Measurements from ENCODE around the gene MAP4. TPM values are rescaled to one million over a fixed set of nuclear protein-coding genes. Genes with fewer than 3 reads are reported as not detected.

Gene MAP4
- polyA plus RNA-seq, 2 of the 4 experiments (the other 2 are of a cell fraction), result 77.7 to 98.5 TPM

DNA sequence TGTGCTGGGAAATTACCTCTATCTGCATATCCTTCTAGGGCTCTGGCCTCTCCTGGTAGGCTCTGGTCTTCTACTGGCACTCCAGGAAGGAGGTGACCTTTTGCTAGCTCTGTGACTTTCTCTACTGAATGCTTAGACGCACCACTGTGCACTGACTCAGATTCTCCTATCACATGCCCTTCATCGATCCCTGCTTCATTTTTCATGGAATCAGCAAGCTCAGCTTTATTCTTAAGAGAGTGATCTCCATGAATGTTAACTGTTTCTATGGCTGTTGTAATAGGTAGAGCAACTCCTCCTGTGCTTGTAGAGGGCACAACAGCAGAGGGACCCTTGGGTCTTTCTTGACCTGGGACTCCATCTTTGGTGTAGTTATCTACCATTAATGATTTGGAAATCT lies 106.6 kb downstream of the MAP4 start:
- ATAC-seq, result no peak
- no peak for TF ChIP-seq CTCF (IDR thresholded peaks at IDR 0.05)
- TF ChIP-seq MAFK (IDR thresholded peaks at IDR 0.05; ENCODE audit: partially characterized antibody), result peak; percentile 48
- no peak for TF ChIP-seq POLR2A (IDR thresholded peaks at IDR 0.05; ENCODE audit: low read length)
- TF ChIP-seq TP53 (CRISPR knock-in tag; IDR thresholded peaks at IDR 0.05), result no peak
- FAIRE-seq, result no peak
- Histone ChIP-seq H3K9me3 (no peaks in the 10 kb centered on the region), H3K4me1 (peaks cover 19% of the 10 kb centered on the region), H3K4me2 (no peak overlapping the region), H3K27ac (no peak overlapping the region), H3K4me3 (no peak overlapping the region)
- POLR2A ChIA-PET, result no interaction called here
- CTCF ChIA-PET, result interaction anchor here (3.7 kb wide), 1 partner anchor 80 kb away, joined by 9 read pairs; no protein-coding TSS in a partner anchor
- WGBS (ENCODE audit: missing lambda C conversion rate), result 98% methylated on average over 2 of the region's 2 CpGs
- no peak for DNase-seq (ENCODE audit: low read depth in 1 of 2, low spot score in 1 of 2)

DNA sequence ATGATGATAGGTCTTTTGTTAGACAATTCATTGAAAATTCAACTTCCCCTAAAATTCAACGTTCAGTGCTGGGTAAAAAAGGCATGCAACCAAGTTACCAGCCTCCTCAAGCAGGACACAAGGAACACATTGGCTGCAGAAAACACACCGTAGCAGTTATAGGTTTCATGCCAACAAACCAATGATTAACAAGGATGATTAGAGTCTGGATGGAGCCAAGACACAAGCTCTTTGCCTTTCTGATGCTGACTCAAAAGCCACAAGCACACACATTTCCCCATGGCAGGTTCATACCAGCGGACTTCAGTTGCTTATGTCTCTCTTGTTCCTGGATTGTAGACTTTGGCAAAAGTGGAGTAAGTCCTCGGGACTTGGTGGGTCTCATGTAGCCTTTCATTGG lies 107.5 kb downstream of the MAP4 start:
- CTCF ChIA-PET, result interaction anchor here (1.5 to 3.7 kb wide), 2 partner anchors 9 to 81 kb away, joined by 3 to 9 read pairs; no protein-coding TSS in a partner anchor
- WGBS (ENCODE audit: missing lambda C conversion rate), result 74% methylated on average over 4 of the region's 4 CpGs
- no peak for FAIRE-seq
- H3K4me3 ChIP-seq, result no peak overlapping the region
- DNase-seq (ENCODE audit: low read depth in 1 of 2, low spot score in 1 of 2), result no peak
- peaks cover 19% of the 10 kb centered on the region for H3K4me1 ChIP-seq
- no peak overlapping the region for H3K4me2 ChIP-seq
- TF ChIP-seq MAX (IDR thresholded peaks at IDR 0.05), result no peak
- no peak for TF ChIP-seq JUNB (IDR thresholded peaks at IDR 0.05)
- no peak for TF ChIP-seq RAD21 (conservative IDR thresholded peaks at IDR 0.05 in 1 of 2, IDR thresholded peaks at IDR 0.05 in 1 of 2)
- TF ChIP-seq RFX5 (IDR thresholded peaks at IDR 0.05), result no peak
- TF ChIP-seq HMGXB4 (CRISPR knock-in tag; IDR thresholded peaks at IDR 0.05; ENCODE audit: borderline replicate concordance), result no peak
- TF ChIP-seq REST (IDR thresholded peaks at IDR 0.05), result no peak
- no peak for TF ChIP-seq ZFP36 (IDR thresholded peaks at IDR 0.05; ENCODE audit: borderline replicate concordance, partially characterized antibody)
- no peak for TF ChIP-seq EP300 (IDR thresholded peaks at IDR 0.05)
- TF ChIP-seq, protein P1, sequence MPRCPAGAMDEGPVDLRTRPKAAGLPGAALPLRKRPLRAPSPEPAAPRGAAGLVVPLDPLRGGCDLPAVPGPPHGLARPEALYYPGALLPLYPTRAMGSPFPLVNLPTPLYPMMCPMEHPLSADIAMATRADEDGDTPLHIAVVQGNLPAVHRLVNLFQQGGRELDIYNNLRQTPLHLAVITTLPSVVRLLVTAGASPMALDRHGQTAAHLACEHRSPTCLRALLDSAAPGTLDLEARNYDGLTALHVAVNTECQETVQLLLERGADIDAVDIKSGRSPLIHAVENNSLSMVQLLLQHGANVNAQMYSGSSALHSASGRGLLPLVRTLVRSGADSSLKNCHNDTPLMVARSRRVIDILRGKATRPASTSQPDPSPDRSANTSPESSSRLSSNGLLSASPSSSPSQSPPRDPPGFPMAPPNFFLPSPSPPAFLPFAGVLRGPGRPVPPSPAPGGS (IDR thresholded peaks at IDR 0.05), result no peak
- TF ChIP-seq FOSL2 (IDR thresholded peaks at IDR 0.05), result no peak
- TF ChIP-seq FOSL2 (CRISPR knock-in tag; IDR thresholded peaks at IDR 0.05), result no peak
- no peak for TF ChIP-seq HOXB13 (CRISPR knock-in tag; IDR thresholded peaks at IDR 0.05; ENCODE audit: low read depth)
- no peak for TF ChIP-seq KDM5A (IDR thresholded peaks at IDR 0.05)
- no peak for TF ChIP-seq RCOR1 (IDR thresholded peaks at IDR 0.05; ENCODE audit: low read depth, low read length)
- TF ChIP-seq, protein P2, sequence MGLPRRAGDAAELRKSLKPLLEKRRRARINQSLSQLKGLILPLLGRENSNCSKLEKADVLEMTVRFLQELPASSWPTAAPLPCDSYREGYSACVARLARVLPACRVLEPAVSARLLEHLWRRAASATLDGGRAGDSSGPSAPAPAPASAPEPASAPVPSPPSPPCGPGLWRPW (IDR thresholded peaks at IDR 0.05), result no peak
- no peak for TF ChIP-seq CEBPB (IDR thresholded peaks at IDR 0.05)
- no peak for TF ChIP-seq HOXA7 (CRISPR knock-in tag; IDR thresholded peaks at IDR 0.05)
- no peaks in the 10 kb centered on the region for H3K9me3 ChIP-seq
- no peak for ATAC-seq
- POLR2A ChIA-PET, result no interaction called here
- H3K27ac ChIP-seq, result no peak overlapping the region

Data from A549 (cell line).